ENCODE data around the gene TSR3. TPM values are rescaled to one million over a fixed set of nuclear protein-coding genes. Genes with fewer than 3 reads are reported as not detected.

TSR3 gene
- total RNA-seq, 1 donor from 2014 or later, result 67.3 TPM

GRCh38 chr16:1354815-1355540 is 3.3 kb upstream of the TSR3 start:
- no peak for DNase-seq (ENCODE audit: low read depth in 2 of 2)

DNA sequence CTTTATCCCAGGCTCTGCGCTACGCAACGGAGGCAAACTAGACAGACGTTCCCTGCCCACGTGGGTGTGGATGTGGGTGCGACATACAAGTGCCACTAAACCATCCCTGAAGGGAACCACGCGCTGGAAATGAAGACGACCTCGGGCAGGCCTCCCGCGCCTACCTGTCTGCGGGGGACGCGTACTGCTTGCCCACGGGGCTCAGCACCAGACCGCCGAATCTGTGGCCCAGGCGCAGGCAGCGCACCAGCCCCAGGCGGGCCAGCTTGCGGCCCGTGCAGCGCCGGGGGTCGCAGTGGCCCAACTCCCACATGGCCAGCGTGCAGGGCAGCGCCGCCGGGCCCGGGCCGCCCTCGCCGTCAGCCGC is 480 bp downstream of the TSR3 start:
- peak in 1 of 2 donors; percentile 13 for DNase-seq (ENCODE audit: low read depth in 2 of 2)

DNA sequence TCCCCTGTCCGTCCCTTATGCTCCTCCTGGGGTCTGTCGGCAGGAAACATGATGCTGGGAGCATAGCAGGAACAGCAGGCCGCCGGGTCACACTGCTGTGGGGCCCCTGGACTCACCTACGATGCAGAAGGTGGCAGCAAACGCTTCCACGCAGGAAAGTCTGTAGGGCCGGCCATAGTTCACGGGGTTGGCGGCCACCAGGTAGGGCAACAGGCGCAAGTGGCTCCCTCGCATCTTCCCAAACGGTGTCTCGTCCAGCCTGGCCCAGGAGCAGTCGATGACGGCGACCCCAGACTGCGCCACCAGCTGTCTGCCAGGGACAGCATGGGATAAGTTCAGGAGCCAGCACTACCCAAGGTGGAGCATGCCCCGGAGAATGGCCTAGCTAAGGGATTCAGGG is 987 bp downstream of the TSR3 start:
- no peak for DNase-seq (ENCODE audit: low read depth in 2 of 2)

- no peak for DNase-seq (ENCODE audit: low read depth in 2 of 2)
These were observed 1.7 kb downstream of the TSR3 start for GRCh38 chr16:1349951-1350350.

DNA sequence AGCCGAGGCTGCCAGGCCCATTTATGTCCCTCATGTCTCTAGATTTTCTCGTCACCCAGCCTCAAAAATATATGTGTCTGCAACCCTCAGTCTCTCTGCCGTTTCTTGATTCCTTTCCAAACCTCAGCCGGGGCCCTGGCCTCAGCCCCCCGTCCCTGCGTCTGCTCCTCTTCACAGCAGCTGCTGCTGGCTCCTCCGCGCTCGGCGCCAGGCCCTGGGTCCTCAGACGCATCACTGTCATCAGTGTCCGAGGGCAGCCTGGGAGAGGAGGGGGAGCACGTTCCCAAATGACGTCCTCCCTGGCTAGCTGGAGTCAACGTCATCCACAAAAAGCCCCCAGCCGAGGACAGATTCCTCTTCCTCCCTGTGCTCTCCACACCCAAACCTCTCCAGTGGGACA is 2.3 kb downstream of the TSR3 start:
- no peak for DNase-seq (ENCODE audit: low read depth in 2 of 2)

GRCh38 chr16:1348926-1349325 is 2.8 kb downstream of the TSR3 start:
- DNase-seq (ENCODE audit: low read depth in 2 of 2), result no peak

- DNase-seq (ENCODE audit: low read depth in 2 of 2), result no peak
These were observed 3.2 kb downstream of the TSR3 start for GRCh38 chr16:1348441-1348840.

- DNase-seq (ENCODE audit: low read depth in 2 of 2), result no peak
These were observed 3.7 kb downstream of the TSR3 start for GRCh38 chr16:1347962-1348361.

- DNase-seq (ENCODE audit: low read depth in 2 of 2), result no peak
These were observed 4.3 kb downstream of the TSR3 start for GRCh38 chr16:1347286-1347855.

DNA sequence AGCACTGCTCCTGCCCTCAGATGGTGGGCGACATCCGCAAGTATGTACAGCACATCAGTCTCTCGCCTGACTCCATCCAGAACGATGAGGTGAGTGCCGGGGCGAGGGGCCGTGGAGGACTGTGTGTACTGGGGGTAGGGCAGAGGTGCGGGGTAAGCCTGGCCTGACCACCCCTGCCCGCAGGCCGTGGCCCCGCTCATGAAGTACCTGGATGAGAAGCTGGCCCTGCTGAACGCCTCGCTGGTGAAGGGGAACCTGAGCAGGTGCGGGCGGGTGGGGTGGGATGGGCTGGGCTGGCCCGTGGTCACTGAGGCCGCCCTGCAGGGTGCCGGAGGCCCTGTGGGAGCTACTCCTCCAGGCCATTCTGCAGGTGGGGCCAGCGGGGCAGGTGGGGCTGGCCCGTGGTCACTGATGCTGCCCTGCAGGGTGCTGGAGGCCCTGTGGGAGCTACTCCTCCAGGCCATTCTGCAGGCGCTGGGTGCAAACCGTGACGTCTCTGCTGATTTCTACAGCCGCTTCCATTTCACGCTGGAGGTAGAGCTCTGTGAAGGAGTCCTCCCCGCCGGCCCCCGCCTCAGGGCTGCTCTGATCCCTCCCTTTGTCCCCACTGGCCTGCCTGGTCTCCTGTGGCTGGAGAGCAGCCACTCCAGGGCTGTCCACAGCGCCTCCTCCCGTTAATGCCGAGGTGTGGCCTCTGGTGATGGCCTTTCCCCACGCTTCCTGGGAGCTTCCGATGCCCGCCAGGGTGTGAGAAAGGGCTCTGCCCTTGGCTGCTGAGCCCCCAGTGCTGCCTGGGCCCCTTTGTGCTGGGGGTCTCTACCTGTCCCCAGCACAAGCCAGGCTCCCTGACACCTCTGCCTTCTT is 5.0 kb downstream of the TSR3 start:
- DNase-seq (ENCODE audit: low read depth in 2 of 2), result no peak

DNA sequence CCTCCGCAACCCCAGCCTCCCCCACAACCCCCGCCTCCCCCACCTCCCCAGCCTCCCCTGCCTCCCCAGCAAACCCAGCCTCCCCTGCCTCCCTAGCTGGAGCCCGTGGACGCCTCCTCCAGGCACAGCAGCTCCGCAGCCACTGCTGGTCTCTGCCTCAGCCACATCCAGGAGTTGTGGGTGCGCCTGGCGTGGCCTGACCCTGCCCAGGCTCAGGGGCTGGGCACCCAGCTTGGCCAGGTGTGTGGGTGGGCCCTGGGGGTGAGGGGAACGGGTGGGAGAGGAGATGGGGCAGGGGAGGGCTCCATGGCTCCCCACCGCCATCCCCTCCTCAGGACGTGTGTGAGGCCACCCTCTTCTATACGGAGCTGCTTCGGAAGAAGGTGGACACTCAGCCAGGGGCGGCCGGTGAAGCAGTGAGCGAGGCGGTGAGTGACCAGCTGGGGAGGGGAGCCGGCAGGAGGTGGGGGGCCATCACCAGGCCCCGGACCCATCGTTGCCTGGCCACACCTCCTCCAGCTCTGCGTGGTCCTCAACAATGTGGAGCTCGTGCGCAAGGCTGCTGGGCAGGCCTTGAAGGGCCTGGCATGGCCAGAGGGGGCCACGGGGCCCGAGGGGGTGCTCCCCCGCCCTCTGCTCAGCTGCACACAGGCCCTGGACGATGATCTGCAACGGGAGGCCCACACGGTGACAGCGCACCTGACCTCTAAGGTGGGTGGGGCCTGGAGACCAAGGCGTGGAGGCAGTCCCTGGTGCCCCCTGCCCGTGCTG is 5.8 kb downstream of the TSR3 start:
- DNase-seq (ENCODE audit: low read depth in 2 of 2), result no peak

- DNase-seq (ENCODE audit: low read depth in 2 of 2), result no peak
These were observed 6.6 kb downstream of the TSR3 start for GRCh38 chr16:1345087-1345486.

DNA sequence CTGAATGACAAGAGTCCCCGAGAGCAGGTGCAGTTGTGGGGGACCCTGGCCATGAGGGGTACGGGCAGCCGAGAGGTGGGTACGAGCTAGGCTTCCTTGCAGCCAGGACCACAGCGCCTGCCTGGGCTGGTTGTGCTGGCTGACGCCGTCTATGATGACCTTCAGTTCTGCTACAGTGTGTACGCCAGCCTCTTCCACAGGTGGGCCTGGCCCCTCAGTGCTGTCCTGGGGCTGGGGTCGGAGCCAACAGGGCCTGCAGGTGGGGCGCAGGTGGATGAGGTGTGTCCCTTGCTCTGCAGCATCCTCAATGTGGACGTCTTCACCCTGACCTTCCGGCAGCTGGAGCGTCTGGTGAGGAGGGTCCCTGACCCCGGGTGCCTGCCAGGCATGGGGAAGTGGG is 7.2 kb downstream of the TSR3 start:
- no peak for DNase-seq (ENCODE audit: low read depth in 2 of 2)

GRCh38 chr16:1343428-1344242 is 8.0 kb downstream of the TSR3 start:
- DNase-seq (ENCODE audit: low read depth in 2 of 2), result no peak

DNA sequence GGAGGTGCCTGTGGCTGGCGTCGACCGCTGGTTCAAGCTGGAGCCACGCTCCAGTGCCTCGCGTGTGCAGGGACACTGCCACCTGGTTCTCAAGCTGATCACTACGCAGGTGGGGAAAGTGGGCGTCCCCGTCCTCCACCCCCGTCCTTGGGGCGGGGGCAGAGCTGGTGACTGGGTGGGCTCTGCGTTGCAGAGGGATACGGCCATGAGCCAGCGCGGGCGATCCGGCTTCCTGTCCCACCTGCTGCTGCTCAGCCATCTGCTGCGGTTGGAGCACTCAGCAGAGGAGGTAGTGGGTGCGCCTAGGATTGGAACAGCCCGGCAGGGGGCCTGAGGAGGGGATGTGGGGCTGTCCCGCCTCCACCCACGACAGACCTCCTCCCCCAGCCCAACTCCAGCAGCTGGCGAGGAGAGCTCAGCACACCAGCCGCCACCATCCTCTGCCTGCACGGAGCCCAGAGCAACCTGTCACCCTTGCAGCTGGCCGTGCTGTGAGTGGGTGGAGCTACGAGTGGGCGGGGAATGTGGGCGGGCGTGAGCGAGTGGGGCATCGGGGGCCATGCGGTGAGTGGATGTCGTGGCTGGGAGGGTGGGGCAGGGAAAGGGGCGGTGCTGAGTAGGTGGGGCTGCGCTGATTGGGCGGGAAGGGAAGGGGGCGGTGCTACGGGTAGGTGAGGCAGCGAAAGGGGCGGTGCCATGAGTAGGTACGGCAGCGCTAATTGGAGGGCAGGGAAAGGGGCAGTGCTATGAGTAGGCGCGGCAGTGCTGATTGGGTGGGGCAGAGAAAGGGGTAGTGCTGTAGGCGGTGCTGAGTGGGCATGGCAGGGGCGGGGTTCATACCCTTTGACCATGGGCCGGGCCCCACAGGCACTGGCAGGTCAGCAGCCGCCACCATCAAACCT is 8.9 kb downstream of the TSR3 start:
- DNase-seq (ENCODE audit: low read depth in 2 of 2), result peak; percentile 89 to 96

- no peak for DNase-seq (ENCODE audit: low read depth in 2 of 2)
These were observed 9.9 kb downstream of the TSR3 start for GRCh38 chr16:1341495-1342420.

DNA sequence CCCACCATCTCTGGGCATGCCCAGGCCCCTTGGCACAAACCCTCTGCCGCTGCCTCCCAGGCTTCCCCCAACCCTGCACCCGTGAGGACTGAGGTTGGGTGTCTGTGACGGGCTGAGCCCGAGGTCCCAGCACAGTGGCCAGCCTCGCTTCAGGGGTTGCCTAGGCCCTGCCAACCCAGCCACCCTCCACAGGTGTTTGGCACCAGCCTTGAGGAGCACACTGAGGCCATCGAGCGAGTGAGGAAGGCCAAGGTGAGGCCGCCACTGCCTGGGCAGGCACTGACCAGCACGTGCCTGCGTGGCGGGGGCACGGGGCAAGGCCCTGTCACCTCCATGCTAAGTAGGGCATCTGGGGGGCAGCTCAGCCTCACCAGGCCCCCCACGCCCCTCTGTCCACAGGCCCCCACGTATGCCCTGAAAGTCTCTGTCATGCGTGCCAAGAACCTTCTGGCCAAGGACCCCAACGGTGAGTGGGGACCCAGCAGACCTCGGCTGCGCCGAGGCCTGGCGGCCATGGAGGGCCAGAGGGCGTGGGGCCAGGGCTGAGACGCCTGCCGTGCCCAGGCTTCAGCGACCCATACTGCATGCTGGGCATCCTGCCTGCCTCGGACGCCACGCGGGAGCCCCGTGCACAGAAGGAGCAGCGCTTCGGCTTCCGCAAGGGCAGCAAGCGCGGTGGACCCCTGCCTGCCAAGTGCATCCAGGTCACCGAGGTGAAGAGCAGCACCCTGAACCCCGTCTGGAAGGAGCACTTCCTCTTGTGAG is 10.8 kb downstream of the TSR3 start:
- DNase-seq (ENCODE audit: low read depth in 2 of 2), result no peak
